Neural cell (in vitro differentiated cells): ENCODE data around the gene BMP8B. TPM values are rescaled to one million over a fixed set of nuclear protein-coding genes. Genes with fewer than 3 reads are reported as not detected.

ENCODE experiments used
- H2AFZ ChIP-seq: fragments of 200-600, 300-800 bp; sonication (generic), shearing (Covaris generic); 2 replicates; pipeline ENCODE4 v1.6.0; 2014; ENCODE audit warnings: low read depth, mild to moderate bottlenecking, antibody characterized with exemption, low read length, moderate library complexity
- H3F3A ChIP-seq: fragments of 200-600 bp; shearing (Covaris generic); 2 replicates; pipeline ENCODE4 v1.6.1; 2016; ENCODE audit warnings: mild to moderate bottlenecking, moderate library complexity, mixed read lengths, antibody characterized with exemption, low read length; ENCODE audit not compliant: insufficient read depth, poor library complexity, severe bottlenecking
- H3K27ac ChIP-seq: fragments of 200-600, 300-800 bp; sonication (generic), shearing (Covaris generic); 2 replicates; pipeline ENCODE4 v1.5.1; 2014; ENCODE audit warnings: mild to moderate bottlenecking, low read length, moderate library complexity
- H3K27me3 ChIP-seq: fragments of 300-800, 200-600 bp; sonication (generic), shearing (Covaris generic); 2 replicates; pipeline ENCODE4 v1.6.0; 2014; ENCODE audit warnings: mild to moderate bottlenecking, low read depth, low read length, moderate library complexity; ENCODE audit not compliant: insufficient read depth
- H3K36me3 ChIP-seq: fragments of 300-800, 200-600 bp; sonication (generic), shearing (Covaris generic); 2 replicates; pipeline ENCODE4 v1.5.1; 2014; ENCODE audit warnings: mild to moderate bottlenecking, antibody characterized with exemption, low read length, moderate library complexity; ENCODE audit not compliant: insufficient read depth
- H3K4me2 ChIP-seq: fragments of 300-800, 200-600 bp; sonication (generic), shearing (Covaris generic); 2 replicates; pipeline ENCODE4 v1.6.0; 2014; ENCODE audit warnings: mild to moderate bottlenecking, low read length
- H3K4me3 ChIP-seq: fragments of 300-800, 200-600 bp; sonication (generic), shearing (Covaris generic); 2 replicates; pipeline ENCODE4 v1.5.1; 2014; ENCODE audit warnings: mild to moderate bottlenecking, low read length, moderate library complexity
- H3K79me2 ChIP-seq: fragments of 200-600 bp; shearing (Covaris generic); replicated peaks from 2 replicates; pipeline ENCODE4 v1.6.0; 2014; ENCODE audit warnings: mild to moderate bottlenecking, low read length, moderate library complexity; ENCODE audit not compliant: insufficient read depth
- H3K9ac ChIP-seq: fragments of 300-800, 200-600 bp; sonication (generic), shearing (Covaris generic); 2 replicates; pipeline ENCODE4 v1.6.1; 2016; ENCODE audit warnings: mild to moderate bottlenecking, low read length, mixed read lengths
- H3K9me2 ChIP-seq: fragments of 200-600 bp; shearing (Covaris generic); 2 replicates; pipeline ENCODE4 v1.6.1; 2016; ENCODE audit warnings: mild to moderate bottlenecking, low read length, mixed read lengths; ENCODE audit not compliant: insufficient read depth
- H3K9me3 ChIP-seq: fragments of 200-600, 300-800 bp; sonication (generic), shearing (Covaris generic); 2 replicates; pipeline ENCODE4 v1.6.1; 2016; ENCODE audit warnings: mild to moderate bottlenecking, mixed run types, low read length, moderate library complexity, mixed read lengths
- H4K20me1 ChIP-seq: fragments of 200-600 bp; shearing (Covaris generic); 2 replicates; pipeline ENCODE4 v1.6.1; 2016; ENCODE audit warnings: mild to moderate bottlenecking, mixed run types; ENCODE audit not compliant: insufficient read depth
- EP300 ChIP-seq: fragments of 450-650 bp; conservative IDR thresholded peaks from 2 replicates; pipeline ENCODE4 v1.6.1; 2014; ENCODE audit warnings: antibody characterized with exemption, mild to moderate bottlenecking, moderate library complexity; ENCODE audit not compliant: poor library complexity, severe bottlenecking
- EZH2 ChIP-seq: fragments of 200-600, 300-800 bp; shearing (Covaris generic), sonication (generic); IDR thresholded peaks from 2 replicates; pipeline ENCODE4 v1.6.1; 2014; ENCODE audit warnings: antibody characterized with exemption, low read length, borderline replicate concordance, mild to moderate bottlenecking; ENCODE audit not compliant: insufficient read depth, poor library complexity, severe bottlenecking
- MXI1 ChIP-seq: fragments of 450-650 bp; conservative IDR thresholded peaks from 2 replicates; pipeline ENCODE4 v1.6.1; 2014; ENCODE audit warnings: antibody characterized with exemption, mild to moderate bottlenecking; ENCODE audit not compliant: poor library complexity, severe bottlenecking
- POLR2AphosphoS5 ChIP-seq: IDR thresholded peaks from 2 replicates; pipeline ENCODE4 v1.6.1; 2012
- SMC3 ChIP-seq: fragments of 450-650 bp; conservative IDR thresholded peaks from 2 replicates; pipeline ENCODE4 v1.6.1; 2014; ENCODE audit warnings: antibody characterized with exemption, mild to moderate bottlenecking, moderate library complexity; ENCODE audit not compliant: poor library complexity
- TAF1 ChIP-seq: IDR thresholded peaks from 2 replicates; pipeline ENCODE4 v1.6.1; 2012; ENCODE audit warnings: low read depth
- polyA plus RNA-seq: library from polyadenylated mRNA; depleted of rRNA; stranded (reverse); fragments of >200 nt; gene quantifications from 2 replicates; pipeline ENCODE4 v1.2.3, GENCODE V29; 2014
- TF ChIP-seq, protein P1 (sequence below): IDR thresholded peaks from 2 replicates; pipeline ENCODE4 v1.6.1; 2012; ENCODE audit warnings: borderline replicate concordance
- TF ChIP-seq, protein P2 (sequence below): fragments of 450-650 bp; IDR thresholded peaks from 2 replicates; pipeline ENCODE4 v1.5.1; 2014; ENCODE audit warnings: antibody characterized with exemption, mild to moderate bottlenecking, moderate library complexity; ENCODE audit not compliant: poor library complexity, severe bottlenecking

Gene BMP8B
- polyA plus RNA-seq, 1 donor from 2014 or later = 0.04 TPM

DNA sequence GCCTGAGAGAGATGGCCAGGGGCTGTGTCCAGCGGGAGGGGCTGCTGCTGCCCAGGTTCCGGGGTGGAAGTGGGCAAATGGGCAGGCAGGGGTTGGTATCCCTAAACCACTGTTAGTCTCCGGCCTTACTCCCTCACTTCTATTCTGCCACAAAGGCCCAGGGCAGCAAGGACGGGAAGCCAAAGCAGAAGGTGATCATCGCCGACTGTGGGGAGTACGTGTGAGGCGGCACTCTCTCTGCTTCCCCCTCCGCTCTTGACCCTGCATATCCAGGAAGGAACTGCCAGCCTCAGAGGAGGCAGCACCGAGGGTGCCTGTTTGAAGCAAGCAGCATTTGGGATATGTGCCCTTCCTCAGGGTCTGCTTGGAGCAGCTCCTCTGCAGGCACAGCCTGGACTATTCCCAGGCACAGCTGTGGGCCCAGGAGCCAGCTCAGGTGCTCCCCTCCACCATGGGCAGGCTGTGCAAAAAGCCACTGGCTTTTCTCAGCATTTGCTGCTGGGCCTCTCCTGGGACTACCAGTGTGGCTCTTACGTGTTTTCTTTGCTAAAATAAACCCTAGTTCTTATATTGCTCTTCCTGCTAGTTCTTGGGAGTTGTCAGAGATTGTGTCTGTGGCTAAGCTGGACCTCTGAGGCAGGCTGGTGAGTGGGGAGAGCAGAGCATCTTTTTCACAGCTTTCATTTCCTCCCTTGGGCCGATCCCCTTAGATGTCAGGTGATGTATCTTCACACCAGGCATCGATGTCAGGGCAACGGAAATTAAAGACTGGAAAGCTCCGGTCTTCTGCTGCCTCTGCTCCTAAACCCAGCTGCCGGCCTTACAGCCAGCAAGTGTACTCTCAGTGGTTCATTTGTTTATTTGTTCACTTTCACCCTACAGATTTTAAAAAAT is 35.3 kb downstream of the BMP8B start:
- no peaks in the 10 kb centered on the region for H3K9me2 ChIP-seq
- no peaks in the 10 kb centered on the region for H3K9me3 ChIP-seq
- no peak overlapping the region for H3K4me2 ChIP-seq
- H4K20me1 ChIP-seq = no peaks in the 10 kb centered on the region
- no peaks in the 10 kb centered on the region for H3K79me2 ChIP-seq
- no peak overlapping the region for H3K27ac ChIP-seq
- H3F3A ChIP-seq = no peaks in the 10 kb centered on the region
- H2AFZ ChIP-seq = no peak overlapping the region
- no peak overlapping the region for H3K9ac ChIP-seq
- no peaks in the 10 kb centered on the region for H3K36me3 ChIP-seq
- TF ChIP-seq EZH2 = no peak
- no peak for TF ChIP-seq SMC3
- TF ChIP-seq, protein P1, sequence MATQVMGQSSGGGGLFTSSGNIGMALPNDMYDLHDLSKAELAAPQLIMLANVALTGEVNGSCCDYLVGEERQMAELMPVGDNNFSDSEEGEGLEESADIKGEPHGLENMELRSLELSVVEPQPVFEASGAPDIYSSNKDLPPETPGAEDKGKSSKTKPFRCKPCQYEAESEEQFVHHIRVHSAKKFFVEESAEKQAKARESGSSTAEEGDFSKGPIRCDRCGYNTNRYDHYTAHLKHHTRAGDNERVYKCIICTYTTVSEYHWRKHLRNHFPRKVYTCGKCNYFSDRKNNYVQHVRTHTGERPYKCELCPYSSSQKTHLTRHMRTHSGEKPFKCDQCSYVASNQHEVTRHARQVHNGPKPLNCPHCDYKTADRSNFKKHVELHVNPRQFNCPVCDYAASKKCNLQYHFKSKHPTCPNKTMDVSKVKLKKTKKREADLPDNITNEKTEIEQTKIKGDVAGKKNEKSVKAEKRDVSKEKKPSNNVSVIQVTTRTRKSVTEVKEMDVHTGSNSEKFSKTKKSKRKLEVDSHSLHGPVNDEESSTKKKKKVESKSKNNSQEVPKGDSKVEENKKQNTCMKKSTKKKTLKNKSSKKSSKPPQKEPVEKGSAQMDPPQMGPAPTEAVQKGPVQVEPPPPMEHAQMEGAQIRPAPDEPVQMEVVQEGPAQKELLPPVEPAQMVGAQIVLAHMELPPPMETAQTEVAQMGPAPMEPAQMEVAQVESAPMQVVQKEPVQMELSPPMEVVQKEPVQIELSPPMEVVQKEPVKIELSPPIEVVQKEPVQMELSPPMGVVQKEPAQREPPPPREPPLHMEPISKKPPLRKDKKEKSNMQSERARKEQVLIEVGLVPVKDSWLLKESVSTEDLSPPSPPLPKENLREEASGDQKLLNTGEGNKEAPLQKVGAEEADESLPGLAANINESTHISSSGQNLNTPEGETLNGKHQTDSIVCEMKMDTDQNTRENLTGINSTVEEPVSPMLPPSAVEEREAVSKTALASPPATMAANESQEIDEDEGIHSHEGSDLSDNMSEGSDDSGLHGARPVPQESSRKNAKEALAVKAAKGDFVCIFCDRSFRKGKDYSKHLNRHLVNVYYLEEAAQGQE = no peak
- TF ChIP-seq TAF1 = no peak
- no peak for TF ChIP-seq EP300
- TF ChIP-seq, protein P2, sequence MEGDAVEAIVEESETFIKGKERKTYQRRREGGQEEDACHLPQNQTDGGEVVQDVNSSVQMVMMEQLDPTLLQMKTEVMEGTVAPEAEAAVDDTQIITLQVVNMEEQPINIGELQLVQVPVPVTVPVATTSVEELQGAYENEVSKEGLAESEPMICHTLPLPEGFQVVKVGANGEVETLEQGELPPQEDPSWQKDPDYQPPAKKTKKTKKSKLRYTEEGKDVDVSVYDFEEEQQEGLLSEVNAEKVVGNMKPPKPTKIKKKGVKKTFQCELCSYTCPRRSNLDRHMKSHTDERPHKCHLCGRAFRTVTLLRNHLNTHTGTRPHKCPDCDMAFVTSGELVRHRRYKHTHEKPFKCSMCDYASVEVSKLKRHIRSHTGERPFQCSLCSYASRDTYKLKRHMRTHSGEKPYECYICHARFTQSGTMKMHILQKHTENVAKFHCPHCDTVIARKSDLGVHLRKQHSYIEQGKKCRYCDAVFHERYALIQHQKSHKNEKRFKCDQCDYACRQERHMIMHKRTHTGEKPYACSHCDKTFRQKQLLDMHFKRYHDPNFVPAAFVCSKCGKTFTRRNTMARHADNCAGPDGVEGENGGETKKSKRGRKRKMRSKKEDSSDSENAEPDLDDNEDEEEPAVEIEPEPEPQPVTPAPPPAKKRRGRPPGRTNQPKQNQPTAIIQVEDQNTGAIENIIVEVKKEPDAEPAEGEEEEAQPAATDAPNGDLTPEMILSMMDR = no peak
- no peaks in the 10 kb centered on the region for H3K27me3 ChIP-seq
- no peak overlapping the region for H3K4me3 ChIP-seq

DNA sequence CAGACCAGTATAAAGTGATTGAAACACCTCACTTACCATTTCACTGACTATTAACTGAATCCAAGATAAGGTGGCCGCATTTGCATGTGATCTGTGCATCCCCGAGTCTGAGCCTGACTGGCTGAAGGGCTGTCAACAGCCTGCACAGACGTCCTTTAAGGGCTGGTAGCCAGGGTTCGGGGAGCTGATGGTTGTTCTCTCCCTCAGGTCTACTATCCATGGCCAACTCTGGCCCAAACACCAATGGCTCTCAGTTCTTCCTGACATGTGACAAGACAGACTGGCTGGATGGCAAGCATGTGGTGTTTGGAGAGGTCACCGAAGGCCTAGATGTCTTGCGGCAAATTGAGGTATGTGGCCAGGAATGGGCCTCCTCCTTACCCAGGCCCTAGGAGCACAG is 36.0 kb downstream of the BMP8B start:
- TF ChIP-seq POLR2AphosphoS5 (no peak), MXI1 (no peak), TAF1 (no peak), EP300 (no peak)
- TF ChIP-seq, protein P2 = no peak
- TF ChIP-seq, protein P1 = no peak
- Histone ChIP-seq H3K27me3 (no peaks in the 10 kb centered on the region), H3F3A (no peaks in the 10 kb centered on the region), H3K9me3 (no peaks in the 10 kb centered on the region), H3K27ac (no peak overlapping the region), H2AFZ (no peak overlapping the region), H3K36me3 (no peaks in the 10 kb centered on the region), H3K9ac (no peak overlapping the region), H3K79me2 (no peaks in the 10 kb centered on the region), H4K20me1 (no peaks in the 10 kb centered on the region), H3K9me2 (no peaks in the 10 kb centered on the region), H3K4me2 (no peak overlapping the region), H3K4me3 (no peak overlapping the region)
